Ureter (tissue), 1 donor: ENCODE results near the gene HDAC4. TPM values are rescaled to one million over a fixed set of nuclear protein-coding genes. Genes with fewer than 3 reads are reported as not detected.

ENCODE experiments used
- DNase-seq: peaks from one replicate; pipeline ENCODE4 v3.0.0-alpha.2; 2020; ENCODE audit warnings: low spot score
- total RNA-seq: library from RNA; stranded (reverse); gene quantifications from one replicate; pipeline ENCODE4 v1.2.4, GENCODE V29; 2023
- donor health status: DM: yes; HTN: yes; CAD: no.

HDAC4 gene
- total RNA-seq, 1 donor from 2014 or later, result 86.9 TPM

DNA sequence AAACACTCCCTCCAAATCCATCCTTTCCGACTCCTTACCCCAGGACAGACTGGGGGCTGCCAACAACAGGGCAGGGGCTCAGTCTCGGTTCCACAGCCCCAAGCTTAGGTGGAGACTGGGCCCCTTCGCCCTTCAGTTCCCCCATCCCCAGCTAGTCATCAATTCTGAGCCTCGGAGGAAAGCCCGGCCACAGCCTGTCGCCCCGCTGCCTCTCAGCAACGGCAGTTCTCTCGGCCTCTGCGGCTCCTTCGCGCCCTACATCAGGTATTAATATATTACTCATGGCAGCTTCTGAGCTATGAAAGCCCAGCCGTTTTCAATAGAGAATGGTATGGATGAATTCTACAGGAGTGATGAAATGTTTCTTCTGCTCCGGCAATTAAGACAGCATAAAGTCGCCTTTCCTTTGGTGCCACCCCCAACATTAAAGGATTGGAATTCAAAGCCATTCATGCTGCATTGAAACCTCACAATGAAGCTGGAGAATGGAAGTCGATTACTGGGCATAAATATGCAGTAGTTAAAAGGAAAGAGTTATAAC, 2.8 kb downstream of the HDAC4 start:
- no peak for DNase-seq

DNA sequence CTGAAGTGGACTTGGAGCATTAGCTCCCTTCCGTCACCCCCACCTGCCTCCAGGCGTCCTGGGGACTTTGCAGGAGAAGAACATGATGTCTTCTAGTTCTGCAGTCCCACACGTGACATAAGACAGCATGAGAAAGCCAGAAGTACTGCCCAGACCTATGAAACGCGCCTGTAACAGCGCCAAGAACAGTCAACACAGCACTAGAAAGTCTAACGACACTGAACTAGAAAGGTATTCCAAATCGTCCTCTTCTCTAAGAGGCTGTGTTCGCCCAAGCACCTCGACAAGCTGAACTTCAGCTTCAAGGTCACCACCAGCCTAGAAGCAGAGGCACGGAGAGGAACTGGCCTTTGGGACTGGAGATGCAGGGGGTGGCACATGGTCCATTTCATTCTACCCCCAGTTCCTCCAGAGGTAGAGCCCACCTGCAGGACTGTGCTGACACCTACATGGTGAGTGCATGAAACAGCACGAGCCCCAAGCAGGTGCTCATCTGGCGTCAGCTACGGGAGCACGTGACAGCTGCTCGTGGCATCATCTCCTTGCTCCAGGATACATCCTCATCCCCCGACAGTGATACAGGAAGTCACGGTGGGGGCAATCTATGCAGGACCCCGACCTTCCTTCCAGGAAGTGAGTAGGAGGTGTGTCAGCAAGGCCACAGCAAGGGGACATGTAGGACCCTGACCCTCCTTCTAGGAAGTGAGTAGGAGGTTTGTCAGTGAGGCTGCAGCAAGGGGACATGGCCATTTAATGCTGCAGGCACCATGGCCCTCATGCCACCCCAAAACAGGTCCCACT, 3.7 kb downstream of the HDAC4 start:
- DNase-seq, result no peak

DNA sequence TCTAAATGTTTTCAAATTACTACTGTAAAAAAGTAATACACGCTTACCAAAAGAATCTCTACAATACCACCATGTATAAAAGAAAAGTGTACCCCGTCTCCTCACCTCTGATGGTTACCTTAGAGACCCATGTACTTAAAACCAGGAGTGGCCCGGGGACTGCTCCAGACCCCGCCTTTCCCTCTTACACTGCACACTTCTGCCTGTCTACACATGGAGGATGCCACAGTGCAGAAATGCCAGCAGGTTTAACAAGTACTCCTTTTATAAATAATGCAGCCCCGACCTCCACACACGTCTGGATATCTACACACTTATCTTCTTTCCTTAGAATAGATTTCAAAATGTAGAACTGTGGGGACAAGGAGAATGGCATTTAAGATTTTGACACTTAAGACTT, 5.3 kb downstream of the HDAC4 start:
- DNase-seq, result no peak

DNA sequence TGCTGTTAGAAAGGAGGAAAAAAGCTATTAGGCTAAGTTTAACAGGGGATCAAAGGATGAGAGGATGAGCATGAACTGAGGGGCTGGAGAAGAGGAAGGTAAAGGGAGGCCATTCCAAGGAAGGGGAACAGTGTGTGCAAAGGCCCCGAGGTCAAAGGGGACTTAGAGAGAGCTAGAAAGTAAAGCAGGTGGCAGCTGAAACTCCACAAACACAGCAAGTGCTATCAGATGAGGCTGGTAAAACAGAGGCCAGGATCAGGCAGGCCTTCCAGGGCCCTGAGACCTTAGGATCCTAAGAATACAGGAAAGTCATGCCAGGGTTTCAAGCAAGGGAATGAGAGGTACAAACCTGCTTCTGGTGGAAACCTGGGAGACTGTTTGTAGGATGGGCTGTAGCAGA, 5.8 kb downstream of the HDAC4 start:
- no peak for DNase-seq

DNA sequence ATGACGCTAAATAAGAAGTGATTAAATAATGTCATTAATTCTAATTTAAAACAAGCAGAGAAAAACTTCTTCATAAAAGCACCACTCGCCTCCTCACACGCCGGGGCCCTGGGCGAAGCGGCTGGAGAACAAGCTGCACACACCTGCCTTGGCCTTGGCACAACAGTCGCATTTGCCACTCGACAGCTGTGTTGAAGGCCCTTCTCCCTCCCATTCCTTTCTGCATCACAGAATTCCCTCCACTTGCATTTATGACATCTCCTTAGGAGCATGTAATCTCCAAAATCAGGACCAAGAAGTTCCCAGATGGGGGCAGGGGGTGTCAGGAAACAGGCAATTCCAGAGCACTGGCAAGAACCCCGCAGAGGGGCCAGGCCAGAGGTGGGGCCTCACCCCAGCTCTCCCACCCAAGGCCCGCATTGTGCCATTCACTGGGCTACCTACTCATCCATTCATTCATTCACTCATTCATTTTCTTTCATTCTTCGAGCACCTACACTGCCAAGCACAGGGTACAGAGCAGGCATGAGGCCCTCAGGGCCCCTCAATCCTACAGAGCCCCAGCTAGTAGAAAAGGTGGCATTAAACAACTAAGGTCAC, 6.4 kb downstream of the HDAC4 start:
- DNase-seq, result no peak

DNA sequence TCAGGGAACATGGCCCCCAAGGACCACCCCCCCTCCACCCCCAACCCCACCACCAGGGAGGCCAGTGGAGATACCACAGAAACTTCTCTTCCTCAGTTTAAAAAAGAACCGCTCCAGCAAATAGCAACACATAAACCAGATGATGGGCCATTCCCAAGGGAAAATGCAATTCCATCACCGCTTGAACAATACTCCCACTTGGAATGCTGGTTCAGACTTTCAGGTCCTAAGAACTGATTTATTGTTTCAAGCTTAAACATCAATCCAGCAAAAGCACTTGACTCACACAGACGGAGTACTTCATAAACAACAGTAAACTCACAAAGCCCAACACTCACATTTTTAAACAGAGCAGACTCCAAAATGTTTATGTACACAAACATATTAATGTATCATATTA, 6.9 kb downstream of the HDAC4 start:
- DNase-seq, result no peak

DNA sequence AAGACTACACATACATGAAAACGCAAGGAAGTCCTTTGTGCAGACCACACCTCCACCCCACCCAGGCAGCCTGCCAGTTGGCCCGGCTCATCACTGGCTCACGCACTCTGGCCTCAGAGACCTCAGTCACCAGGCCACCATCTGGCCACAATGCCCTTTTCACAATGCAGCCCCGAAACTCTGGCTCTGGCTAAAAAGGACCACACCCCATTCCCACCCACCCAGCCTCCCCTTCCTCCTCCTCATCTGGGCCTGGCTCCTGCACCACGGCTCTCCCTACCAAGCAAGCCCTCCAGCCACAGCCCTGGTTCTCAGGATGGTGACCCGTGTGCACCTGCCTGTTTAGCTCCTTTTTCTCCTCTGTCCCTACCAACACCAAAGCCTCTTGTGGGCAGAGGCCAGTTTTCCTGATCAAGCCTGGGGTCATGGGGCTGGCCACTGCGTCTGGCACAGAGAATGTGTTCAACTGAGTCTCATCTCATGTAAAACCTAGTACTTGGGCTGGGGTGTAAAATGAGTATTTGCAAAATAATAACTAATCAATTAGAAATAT, 7.4 kb downstream of the HDAC4 start:
- no peak for DNase-seq

DNA sequence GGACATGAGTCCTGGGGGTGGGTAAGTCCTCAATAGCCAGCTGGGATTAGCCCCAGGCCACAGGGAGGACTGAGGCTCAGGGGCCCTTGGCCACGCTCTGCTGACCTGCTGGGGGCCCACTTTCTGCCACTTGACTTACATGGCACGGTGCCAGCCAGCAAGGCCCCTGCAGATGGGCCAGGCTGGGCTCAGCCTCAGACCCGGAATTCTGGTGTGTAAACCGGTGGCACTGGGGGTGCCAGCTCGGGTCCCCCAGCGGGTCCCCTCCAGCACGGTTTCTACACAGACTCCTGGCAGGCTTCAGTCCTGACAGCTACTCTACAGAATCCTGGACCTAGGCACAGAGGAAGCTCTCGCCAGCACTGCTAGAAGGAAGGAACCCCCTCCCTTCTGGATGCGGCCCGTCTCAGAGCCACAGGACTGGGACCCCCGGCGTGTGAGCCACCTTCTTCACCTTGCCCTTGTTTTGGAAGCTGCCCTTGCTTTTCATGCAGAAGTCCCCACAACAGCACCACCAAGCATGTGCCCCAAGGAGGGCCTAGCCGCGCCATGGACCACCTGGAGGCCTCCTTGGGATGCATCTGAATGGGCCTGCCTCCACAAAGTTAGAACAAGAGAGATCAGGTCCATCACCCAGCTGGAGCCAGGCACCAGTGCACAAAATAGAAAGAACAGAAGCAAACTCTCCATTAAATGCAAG, 8.0 kb downstream of the HDAC4 start:
- no peak for DNase-seq

DNA sequence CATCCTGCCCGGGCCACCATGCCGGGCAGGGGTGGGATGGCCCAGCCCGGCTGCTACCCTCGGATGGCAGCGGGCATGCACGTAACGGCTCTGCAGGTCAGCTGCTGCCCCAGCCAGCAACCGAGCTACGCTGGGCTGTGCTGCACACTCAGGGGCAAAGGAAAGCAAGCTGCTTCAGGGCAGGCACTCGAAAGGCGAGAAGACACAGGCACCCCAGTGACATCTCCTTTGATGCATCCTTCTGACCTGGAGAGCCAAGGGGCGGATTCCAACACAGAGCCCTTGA, 8.8 kb downstream of the HDAC4 start:
- DNase-seq, result no peak

DNA sequence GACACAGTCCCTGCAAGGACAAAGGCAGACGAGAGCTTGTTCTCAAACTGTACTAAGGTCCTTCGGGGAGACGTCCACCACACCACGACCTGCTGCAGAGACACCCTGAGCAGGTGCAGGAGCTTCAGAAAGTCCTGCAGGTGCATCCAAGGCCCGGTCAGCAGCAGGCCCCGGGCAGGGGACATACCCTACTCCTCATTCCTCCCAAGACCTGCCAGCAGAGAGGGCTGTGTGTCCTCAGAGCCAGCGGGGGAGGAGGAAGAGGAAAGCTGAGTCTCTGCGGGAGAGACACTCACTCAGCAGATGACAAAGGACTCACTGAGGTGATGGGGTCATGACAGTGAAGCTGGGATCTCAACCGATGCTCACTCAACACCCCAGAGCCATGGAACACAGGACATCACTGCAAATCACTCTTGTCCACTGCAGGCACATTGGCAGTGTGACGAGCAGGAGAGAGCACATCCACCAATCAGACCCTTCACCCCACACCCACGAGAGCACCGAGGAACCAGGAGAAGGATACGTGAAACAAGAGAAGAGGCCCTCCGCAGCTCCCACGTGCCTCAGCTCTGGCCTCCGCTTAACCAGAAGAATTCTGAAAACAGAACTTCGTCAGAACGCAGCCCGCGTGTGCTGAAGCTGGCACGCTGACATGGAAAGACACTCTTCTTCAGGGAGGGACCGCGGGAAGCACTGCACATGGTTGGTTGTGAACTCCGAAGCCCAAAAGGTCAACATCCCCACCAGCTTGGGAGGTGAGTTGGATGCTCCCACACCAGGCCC, 9.3 kb downstream of the HDAC4 start:
- DNase-seq, result no peak

DNA sequence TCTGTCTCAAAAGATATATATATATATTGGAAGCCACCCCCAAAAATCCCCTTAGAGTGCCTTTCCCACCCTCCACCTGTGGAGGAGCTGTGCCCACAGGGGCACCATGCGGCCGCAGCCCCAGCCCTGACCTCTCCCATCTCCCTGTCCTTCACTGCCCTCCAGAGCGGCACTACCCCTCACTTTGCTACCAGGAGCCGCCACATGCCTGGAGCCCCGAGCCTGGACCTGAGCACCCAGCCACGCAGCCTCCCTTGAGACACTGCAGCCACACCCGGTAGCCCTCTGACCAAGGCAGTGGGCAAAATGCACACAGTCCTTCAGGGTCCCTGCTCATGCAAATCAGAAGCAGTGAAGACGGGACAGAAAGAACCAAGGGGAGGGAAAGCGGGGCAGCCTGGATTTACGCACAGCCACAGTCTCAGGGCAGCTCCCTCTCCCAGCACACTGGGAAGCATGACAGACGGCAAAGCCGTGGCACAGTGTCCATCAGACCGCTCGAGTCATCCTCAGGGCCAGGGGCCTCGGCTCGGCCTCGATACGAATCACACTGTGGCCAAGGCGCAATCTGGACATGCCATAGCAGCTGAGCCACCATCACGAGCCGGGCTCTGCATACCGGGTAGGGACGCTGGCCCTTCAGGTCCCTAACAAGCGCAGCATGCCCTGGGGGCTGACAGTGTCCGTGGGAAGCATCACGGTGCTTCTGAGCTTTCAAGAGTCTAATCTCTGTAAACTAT, 10.1 kb downstream of the HDAC4 start:
- DNase-seq, result no peak

DNA sequence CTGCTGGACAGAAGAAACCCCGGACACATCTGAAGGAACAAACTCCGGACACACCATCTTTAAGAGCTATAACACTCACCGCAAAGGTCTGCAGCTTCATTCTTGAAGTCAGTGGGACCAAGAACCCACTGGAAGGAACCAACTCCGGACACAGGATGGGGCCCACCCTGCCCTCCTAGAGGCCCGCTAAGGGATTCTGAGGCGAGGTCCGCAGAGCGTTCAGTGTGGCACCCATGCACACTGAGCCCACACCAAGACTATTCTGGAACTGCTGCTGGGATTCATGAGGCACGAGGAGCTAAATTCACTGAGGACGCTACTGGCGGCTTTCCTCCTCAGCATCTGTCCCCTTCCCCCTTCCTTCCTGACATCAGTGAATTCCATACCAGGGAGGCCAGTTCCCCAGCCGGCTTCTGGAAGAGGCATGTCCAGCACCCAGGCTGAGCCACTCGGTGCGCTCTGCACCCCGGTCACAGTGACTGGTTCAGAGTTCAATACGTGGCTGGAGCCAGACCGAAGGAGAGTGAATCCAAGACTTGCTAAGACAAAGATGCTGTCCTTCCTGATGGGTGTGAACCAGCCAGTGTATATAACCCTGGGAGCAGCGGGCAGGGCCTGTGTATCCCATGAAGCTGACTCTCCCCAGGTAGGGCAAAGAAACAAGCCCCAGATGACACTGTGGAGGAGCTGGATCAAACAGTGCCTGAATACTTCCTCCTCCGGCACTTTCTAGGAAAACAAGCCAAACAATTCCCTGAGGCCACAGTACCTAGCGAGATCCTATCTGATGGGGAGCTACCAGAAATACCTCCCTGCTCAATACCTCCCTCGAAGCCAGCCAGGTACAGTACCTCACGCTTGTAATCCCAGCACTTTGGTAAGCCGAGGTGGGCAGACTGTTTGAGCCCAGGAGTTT, 11.1 kb downstream of the HDAC4 start:
- no peak for DNase-seq

DNA sequence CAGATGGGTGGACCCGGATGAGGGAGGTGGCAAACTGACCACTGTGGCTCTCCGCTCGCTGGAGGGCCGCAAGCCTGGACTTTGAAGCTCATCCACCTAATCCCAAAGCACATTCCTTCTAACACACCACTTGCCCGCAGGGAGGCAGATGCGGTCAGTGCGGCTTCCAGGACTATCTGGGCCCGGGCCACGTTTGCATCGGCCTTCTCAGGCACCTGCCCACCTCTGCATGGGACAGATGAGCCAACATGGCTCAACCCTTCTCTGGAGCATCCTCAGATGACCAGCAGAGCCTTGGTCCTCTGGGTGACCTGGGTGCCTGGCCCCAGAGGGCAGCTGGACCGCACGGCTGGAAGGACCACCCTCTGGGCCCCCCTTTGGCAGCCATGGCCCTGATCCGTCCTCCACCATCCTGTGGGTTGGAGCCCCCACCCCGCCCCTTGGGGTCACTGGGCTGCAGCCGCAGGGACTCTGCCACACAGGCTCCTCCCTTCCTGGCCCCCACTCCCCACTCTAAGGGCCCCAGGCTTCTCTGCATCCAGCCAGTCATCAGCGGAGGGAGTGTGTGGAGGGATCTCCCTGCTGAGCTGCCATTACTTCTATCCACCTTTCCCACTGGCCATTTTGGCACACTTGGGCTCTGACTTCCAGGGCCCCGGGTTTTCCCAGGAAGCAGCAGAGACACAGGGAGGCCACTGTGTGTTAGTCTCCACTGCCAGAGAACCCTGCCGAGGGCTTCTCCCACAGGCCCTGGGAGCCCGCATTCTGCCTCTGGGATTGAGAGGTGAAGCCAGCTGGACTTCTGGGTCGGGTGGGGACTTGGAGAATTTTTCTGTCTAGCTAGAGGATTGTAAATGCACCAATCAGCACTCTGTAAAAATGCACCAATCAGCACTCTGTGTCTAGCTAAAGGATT, 12.3 kb downstream of the HDAC4 start:
- no peak for DNase-seq

DNA sequence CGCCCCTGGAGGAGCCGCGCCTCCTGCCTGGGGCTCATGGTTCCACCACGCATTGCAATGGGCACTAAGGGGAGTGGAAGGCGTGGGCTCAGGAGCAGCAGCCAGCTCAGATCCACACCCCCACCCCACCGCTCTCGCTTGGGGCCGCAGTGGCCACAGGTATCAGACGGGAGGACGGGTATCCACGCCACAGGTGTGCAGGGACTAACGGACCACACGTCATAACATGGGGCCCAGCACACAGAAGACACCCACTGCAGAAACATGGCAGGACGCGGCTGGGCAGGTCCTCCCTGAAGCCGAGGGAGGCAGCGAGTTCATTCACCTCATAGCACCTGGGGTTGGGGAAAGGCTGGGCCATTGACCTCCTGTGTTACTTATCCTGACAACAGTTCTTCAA, 13.0 kb downstream of the HDAC4 start:
- DNase-seq, result no peak

DNA sequence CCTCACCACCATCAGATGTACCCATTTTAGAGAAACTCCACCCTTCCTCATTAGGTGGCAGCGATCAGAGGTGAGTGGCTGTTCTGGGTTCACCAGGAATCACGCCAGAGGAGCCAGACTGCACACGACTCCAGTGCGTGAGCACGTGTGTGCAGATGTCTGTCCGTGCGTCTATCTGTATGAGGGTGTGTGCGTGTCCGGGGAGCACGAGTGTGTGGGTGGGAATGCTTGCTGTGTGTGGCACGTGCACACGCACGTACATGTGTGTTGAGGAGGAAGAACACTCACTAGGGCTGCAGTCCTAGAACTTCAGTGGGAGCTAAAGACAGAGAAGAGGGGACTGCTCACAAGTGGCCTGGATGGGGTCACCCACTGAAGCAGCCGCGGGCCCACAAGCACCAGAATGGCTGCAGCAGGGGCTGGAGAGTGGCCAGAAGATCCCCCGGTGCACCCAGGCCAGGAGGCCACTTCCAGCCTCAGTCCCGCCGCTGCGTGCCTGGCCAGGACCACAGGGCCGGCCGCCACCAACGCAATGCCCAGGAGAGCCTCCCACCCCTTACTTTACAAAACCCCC, 13.9 kb downstream of the HDAC4 start:
- DNase-seq, result no peak

DNA sequence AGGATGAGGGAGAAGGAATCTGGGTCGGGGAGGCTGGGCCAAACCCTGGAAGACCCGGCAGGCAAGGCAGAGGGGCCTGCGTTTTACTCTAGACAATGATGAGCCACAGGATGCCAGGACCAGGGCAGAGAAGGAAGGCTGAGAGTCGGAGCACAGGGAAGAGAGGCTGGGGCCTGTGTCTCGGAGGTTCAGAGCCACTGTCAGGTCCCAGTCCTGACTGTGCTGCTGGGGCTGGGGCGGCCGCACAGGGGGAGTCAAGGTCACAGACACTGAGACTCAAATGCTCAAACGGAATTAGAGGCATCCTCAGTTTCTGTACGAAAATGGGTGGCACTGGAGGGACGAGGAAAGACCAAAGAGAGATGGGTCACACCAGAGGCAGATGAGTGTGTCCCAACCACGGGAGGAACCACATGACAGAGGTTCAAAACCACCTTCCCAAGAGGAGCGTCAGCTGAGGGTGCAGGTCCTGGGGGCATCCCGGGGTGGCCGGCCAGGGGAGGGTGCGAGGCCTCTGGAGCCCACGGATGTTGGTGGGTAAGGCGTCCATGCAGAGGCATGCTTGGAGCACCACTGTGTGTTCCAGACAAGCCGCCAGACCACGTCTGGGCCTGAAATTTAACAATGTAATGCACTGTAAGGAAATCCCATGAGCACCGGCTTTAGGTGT, 14.7 kb downstream of the HDAC4 start:
- no peak for DNase-seq

DNA sequence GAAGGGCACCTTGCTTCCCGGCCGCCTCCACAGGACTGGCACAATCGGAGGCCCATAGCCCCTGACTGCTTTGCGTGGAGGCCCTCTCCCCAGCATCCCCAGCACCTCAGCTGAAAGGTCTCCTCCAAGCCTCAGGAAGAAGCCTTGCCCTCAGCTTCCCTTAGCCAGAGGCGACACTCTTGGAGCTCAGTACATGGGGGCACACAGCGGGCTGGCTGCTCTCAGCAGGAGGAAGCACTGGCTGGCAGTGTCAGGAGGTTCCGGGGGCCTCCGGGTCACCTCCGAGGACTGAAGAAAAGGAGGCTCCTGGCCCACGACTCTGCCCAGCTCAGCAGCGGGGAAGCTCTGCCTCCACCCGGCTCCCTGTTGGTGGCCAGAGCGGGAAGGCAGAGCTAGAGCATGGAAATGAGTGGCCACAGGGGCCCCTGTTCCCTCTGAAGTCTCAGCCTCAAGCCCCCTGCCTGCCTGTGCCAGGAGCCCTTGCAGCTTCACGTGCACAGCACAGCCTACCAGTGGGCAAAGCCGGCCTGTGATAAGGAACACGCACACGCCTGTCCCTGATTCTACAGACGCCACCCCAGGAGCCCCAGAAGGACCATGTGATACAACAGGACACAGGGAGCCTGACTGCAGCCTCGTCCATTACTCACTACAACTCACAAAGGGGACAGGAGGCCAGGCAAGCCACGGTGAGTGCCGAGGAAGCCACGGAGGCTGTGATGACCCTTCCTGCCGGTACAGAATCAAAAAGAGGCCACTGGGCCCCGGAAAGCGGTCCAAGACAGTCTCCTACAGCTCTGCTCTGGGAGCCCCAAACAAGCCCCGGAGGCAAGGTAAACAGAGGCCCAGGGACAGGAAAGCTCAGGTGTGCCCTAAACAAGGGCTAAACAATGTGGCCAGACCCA, 15.5 kb downstream of the HDAC4 start:
- no peak for DNase-seq
